HS-27A (cell line): ENCODE results near the gene SON.
"Not testable (repeated sequence)": the region's sequence is repeated elsewhere in the genome, so short reads cannot be mapped to it uniquely, and the experiment has no call there.

Experiments used
- DNase-seq: peaks from one replicate; pipeline ENCODE4 v3.0.0-alpha.2; 2012; ENCODE audit warnings: low read depth, missing footprints

Gene SON

GRCh38 chr21:33569991-33570390 lies 27.2 kb downstream of the SON start:
- DNase-seq: no peak

GRCh38 chr21:33572350-33572749 lies 29.5 kb downstream of the SON start:
- no peak for DNase-seq

- not testable (repeated sequence) for DNase-seq
Observed at GRCh38 chr21:33576741-33577141, 33.9 kb downstream of the SON start.

GRCh38 chr21:33578214-33578613 lies 35.4 kb downstream of the SON start:
- DNase-seq: no peak

GRCh38 chr21:33578959-33579542 lies 36.2 kb downstream of the SON start:
- no peak for DNase-seq

GRCh38 chr21:33584455-33584854 lies 41.6 kb downstream of the SON start:
- no peak for DNase-seq

GRCh38 chr21:33586927-33587326 lies 44.1 kb downstream of the SON start:
- DNase-seq: no peak

GRCh38 chr21:33587792-33588484 lies 45.1 kb downstream of the SON start:
- DNase-seq: peak; percentile 49

GRCh38 chr21:33588485-33589335 lies 45.9 kb downstream of the SON start, which contains the start of gene DONSON:
Gene DONSON, minus strand, starts transcription at chr21:33588684. Its CDS starts 43 bp downstream, at chr21:33588641.
- DNase-seq: peak; percentile 68

GRCh38 chr21:33598051-33598450 lies 55.2 kb downstream of the SON start:
- no peak for DNase-seq

- DNase-seq: no peak
Observed at GRCh38 chr21:33608559-33608958, 65.7 kb downstream of the SON start.

- no peak for DNase-seq
Observed at GRCh38 chr21:33611006-33611744, 68.3 kb downstream of the SON start.

GRCh38 chr21:33617565-33617964 lies 74.7 kb downstream of the SON start:
- DNase-seq: not testable (repeated sequence)

GRCh38 chr21:33618407-33618806 lies 75.6 kb downstream of the SON start:
- DNase-seq: no peak

GRCh38 chr21:33619726-33620125 lies 76.9 kb downstream of the SON start:
- no peak for DNase-seq

- DNase-seq: no peak
Observed at GRCh38 chr21:33622253-33622652, 79.4 kb downstream of the SON start.

- DNase-seq: not testable (repeated sequence)
Observed at GRCh38 chr21:33626151-33626550, 83.3 kb downstream of the SON start.
